CD4-positive, alpha-beta T cell (primary cell): Measurements from ENCODE around the gene ADGRE1. TPM values are rescaled to one million over a fixed set of nuclear protein-coding genes. Genes with fewer than 3 reads are reported as not detected.

Experiments used
- ATAC-seq: fragments of 200-7000 bp; cut with Tn5 transposase; one replicate; pipeline ENCODE4 v1.10.0; 2022; ENCODE audit warnings: mild to moderate bottlenecking; ENCODE audit not compliant: poor library complexity
- CTCF ChIA-PET: fragments of 350-600 bp; sonication (Branson Sonifier 250); formaldehyde crosslinking; loops from one replicate; lab custom pipeline; 2021; ENCODE audit warnings: antibody characterized with exemption, inconsistent platforms; lab: Charles Lee
- POLR2A ChIA-PET: fragments of 350-600 bp; sonication (Branson Sonifier 250); formaldehyde crosslinking; loops from one replicate; lab custom pipeline; 2021; ENCODE audit warnings: antibody characterized with exemption, inconsistent platforms; lab: Charles Lee
- DNase-seq, 14 experiments: peaks; one replicate each; pipeline ENCODE4 v3.0.0-alpha.2; 2013 to 2020; ENCODE audit warnings: mixed read lengths in 2 of 14
- H3K27ac ChIP-seq, 2 donors: one replicate each; pipeline versions ENCODE4 v1.5.1 to v1.7.0; 2013; ENCODE audit warnings: low read length in 2 of 2, low read depth in 1 of 2, mild to moderate bottlenecking in 1 of 2
- H3K27me3 ChIP-seq, 2 experiments: 1 replicate in 1 of 2; 2 replicates in 1 of 2; pipeline versions ENCODE4 v1.6.1 to v1.7.0; 2013; ENCODE audit warnings: low read length in 2 of 2, control low read depth in 1 of 2, mild to moderate bottlenecking in 1 of 2, moderate library complexity in 1 of 2; ENCODE audit not compliant: insufficient read depth in 2 of 2, control insufficient read depth in 1 of 2
- H3K36me3 ChIP-seq: one replicate; pipeline ENCODE4 v1.6.1; 2013; ENCODE audit warnings: low read length, control low read depth; ENCODE audit not compliant: insufficient read depth
- H3K4me1 ChIP-seq: one replicate; pipeline ENCODE4 v1.6.1; 2013; ENCODE audit warnings: low read length, control low read depth; ENCODE audit not compliant: insufficient read depth
- H3K4me3 ChIP-seq: one replicate; pipeline ENCODE4 v1.5.1; 2013; ENCODE audit warnings: mild to moderate bottlenecking, low read length, moderate library complexity
- H3K9me3 ChIP-seq, 2 experiments: 1 replicate in 1 of 2; 2 replicates in 1 of 2; pipeline versions ENCODE4 v1.6.1 to v1.7.0; 2013; ENCODE audit warnings: low read length in 2 of 2, mild to moderate bottlenecking in 2 of 2, control low read depth in 1 of 2, moderate library complexity in 1 of 2; ENCODE audit not compliant: control insufficient read depth in 1 of 2, insufficient read depth in 1 of 2
- H3K27ac Mint-ChIP-seq: one replicate; pipeline ENCODE4 v1.8.0; 2020; ENCODE audit warnings: mixed read lengths
- H3K27me3 Mint-ChIP-seq: one replicate; pipeline ENCODE4 v1.8.0; 2021; ENCODE audit warnings: mixed read lengths
- H3K36me3 Mint-ChIP-seq: one replicate; pipeline ENCODE4 v1.8.0; 2021; ENCODE audit warnings: low read depth, mixed read lengths
- H3K4me1 Mint-ChIP-seq: one replicate; pipeline ENCODE4 v1.8.0; 2021; ENCODE audit warnings: low read depth, mixed read lengths
- H3K4me3 Mint-ChIP-seq: one replicate; pipeline ENCODE4 v1.8.0; 2020; ENCODE audit warnings: mild to moderate bottlenecking, mixed read lengths
- H3K9me3 Mint-ChIP-seq: one replicate; pipeline ENCODE4 v1.8.0; 2020; ENCODE audit warnings: mixed read lengths
- intact Hi-C, 2 experiments: fragments of 100-400 bp; cut with DNase I in 1 of 2; cut with micrococcal nuclease in 1 of 2; formaldehyde crosslinking; loops; one replicate each; pipeline versions ENCODE4 v1.15.1 to v1.9.0; 2023 to 2025; cut with DNase I, micrococcal nuclease
- total RNA-seq, 174 experiments: library from RNA in 2 of 174; stranded (reverse) in 2 of 174; gene quantifications; one replicate each; pipeline ENCODE4 v1.2.3 and lab custom pipeline; 2021 to 2026
- TF ChIP-seq, protein P1 (sequence below): fragments of 200-600 bp; IDR thresholded peaks from one replicate; pipeline ENCODE4 v1.8.0; 2022; ENCODE audit warnings: antibody characterized with exemption, mild to moderate bottlenecking

Gene ADGRE1
- total RNA-seq, 2 experiments from 2014 or later = 5.4 to 6.0 TPM

DNA sequence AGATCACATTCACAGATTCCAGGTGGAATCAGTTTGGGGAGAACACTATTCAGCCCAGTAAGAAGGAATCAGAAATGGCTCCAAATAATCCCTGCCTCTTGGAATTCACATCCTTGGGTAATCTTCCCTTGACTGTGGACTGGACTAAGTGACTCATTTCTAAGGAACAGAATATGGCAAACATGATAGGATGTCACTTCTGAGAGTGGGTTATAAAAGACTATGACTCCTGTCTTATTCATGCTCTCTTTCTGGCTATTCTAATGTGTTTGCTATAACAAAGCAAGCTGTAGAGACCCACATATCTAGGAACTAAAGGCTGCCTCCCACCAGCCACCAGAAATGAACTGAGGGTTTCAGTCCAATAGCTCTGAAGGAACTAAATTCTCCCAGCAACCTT is 96.1 kb downstream of the ADGRE1 start:
- intact Hi-C loops = no loop called here
- CTCF ChIA-PET = no interaction called here
- H3K4me1 Mint-ChIP-seq = no peaks in the 10 kb centered on the region
- no peak for ATAC-seq
- Histone ChIP-seq H3K9me3 (peaks cover 26 to 28% of the 10 kb centered on the region in 2 experiments), H3K4me3 (no peak overlapping the region), H3K36me3 (peaks cover 32% of the 10 kb centered on the region), H3K4me1 (no peaks in the 10 kb centered on the region), H3K27me3 (no peaks in the 10 kb centered on the region), H3K27ac (no peak overlapping the region)
- no peaks in the 10 kb centered on the region for H3K27me3 Mint-ChIP-seq
- no peak overlapping the region for H3K4me3 Mint-ChIP-seq
- no peak for DNase-seq
- TF ChIP-seq, protein P1, sequence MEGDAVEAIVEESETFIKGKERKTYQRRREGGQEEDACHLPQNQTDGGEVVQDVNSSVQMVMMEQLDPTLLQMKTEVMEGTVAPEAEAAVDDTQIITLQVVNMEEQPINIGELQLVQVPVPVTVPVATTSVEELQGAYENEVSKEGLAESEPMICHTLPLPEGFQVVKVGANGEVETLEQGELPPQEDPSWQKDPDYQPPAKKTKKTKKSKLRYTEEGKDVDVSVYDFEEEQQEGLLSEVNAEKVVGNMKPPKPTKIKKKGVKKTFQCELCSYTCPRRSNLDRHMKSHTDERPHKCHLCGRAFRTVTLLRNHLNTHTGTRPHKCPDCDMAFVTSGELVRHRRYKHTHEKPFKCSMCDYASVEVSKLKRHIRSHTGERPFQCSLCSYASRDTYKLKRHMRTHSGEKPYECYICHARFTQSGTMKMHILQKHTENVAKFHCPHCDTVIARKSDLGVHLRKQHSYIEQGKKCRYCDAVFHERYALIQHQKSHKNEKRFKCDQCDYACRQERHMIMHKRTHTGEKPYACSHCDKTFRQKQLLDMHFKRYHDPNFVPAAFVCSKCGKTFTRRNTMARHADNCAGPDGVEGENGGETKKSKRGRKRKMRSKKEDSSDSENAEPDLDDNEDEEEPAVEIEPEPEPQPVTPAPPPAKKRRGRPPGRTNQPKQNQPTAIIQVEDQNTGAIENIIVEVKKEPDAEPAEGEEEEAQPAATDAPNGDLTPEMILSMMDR = no peak
- peaks cover 80% of the 10 kb centered on the region for H3K36me3 Mint-ChIP-seq
- H3K27ac Mint-ChIP-seq = no peak overlapping the region
- POLR2A ChIA-PET = no interaction called here
- peaks cover 11% of the 10 kb centered on the region for H3K9me3 Mint-ChIP-seq

- Mint-ChIP-seq H3K9me3 (peaks cover 11% of the 10 kb centered on the region), H3K36me3 (peaks cover 64% of the 10 kb centered on the region), H3K4me3 (no peak overlapping the region), H3K27ac (no peak overlapping the region), H3K4me1 (no peaks in the 10 kb centered on the region), H3K27me3 (no peaks in the 10 kb centered on the region)
- POLR2A ChIA-PET = no interaction called here
- DNase-seq (no peak), ATAC-seq (no peak)
- CTCF ChIA-PET = no interaction called here
- Histone ChIP-seq H3K36me3 (peaks cover 29% of the 10 kb centered on the region), H3K4me3 (no peak overlapping the region), H3K4me1 (no peaks in the 10 kb centered on the region), H3K27ac (no peak overlapping the region), H3K27me3 (no peaks in the 10 kb centered on the region), H3K9me3 (peaks cover 19 to 26% of the 10 kb centered on the region in 2 experiments)
- intact Hi-C loops = no loop called here
- TF ChIP-seq, protein P1 = no peak
These were observed 100.5 kb downstream of the ADGRE1 start for GRCh38 chr19:6987850-6988249.

DNA sequence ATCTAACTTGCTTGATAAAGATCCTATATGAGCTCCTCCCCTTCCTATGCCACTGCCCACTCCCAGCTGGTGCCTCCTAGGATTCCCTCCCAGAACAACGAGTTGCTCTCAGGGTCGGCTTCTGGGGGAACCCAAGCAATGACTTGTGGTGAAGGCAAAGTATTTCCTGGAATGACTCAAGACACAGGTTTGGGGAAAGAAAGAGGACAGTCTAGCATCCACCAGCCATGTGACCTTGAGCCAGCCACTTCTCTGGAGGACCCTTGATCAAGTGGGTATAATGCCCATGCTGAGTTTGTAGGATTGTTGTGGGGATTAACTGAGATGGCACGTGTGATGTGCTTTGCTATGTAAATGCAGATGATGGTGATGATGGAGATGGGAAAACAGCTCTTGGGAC is 100.9 kb downstream of the ADGRE1 start:
- peaks cover 9% of the 10 kb centered on the region for H3K9me3 Mint-ChIP-seq

More for the DNA sequence above, 100.9 kb downstream of the ADGRE1 start:
- Histone ChIP-seq H3K4me1 (no peaks in the 10 kb centered on the region), H3K27ac (no peak overlapping the region), H3K9me3 (peaks cover 19 to 26% of the 10 kb centered on the region in 2 experiments), H3K36me3 (peaks cover 25% of the 10 kb centered on the region), H3K27me3 (no peaks in the 10 kb centered on the region), H3K4me3 (no peak overlapping the region)
- ATAC-seq = no peak
- Mint-ChIP-seq H3K27me3 (no peaks in the 10 kb centered on the region), H3K4me1 (peaks cover under 1% of the 10 kb centered on the region), H3K27ac (no peak overlapping the region), H3K36me3 (peaks cover 60% of the 10 kb centered on the region), H3K4me3 (no peak overlapping the region)
- no peak for DNase-seq
- intact Hi-C loops = no loop called here
- POLR2A ChIA-PET = no interaction called here
- CTCF ChIA-PET = no interaction called here
- TF ChIP-seq, protein P1 = no peak

Other genes with a start within 250 kb of the ADGRE1 start
- 1 to 10 TPM; 2.5 to 2.6 TPM for gene TNFSF14, start 217.4 kb upstream of the ADGRE1 start, total RNA-seq
- under 1 TPM in 1 of 2 experiments, not detected in 1; 0.55 TPM for gene C3, start 166.9 kb upstream of the ADGRE1 start, total RNA-seq
- gene GPR108, start 150.0 kb upstream of the ADGRE1 start, total RNA-seq = 10 to 100 TPM; 34.5 to 36.6 TPM
- 1 to 10 TPM; 1.6 to 1.9 TPM for gene TRIP10, start 147.9 kb upstream of the ADGRE1 start, total RNA-seq
- gene SH2D3A, start 120.1 kb upstream of the ADGRE1 start, total RNA-seq = 10 to 100 TPM; 39.2 to 41.3 TPM
- gene VAV1, start 114.9 kb upstream of the ADGRE1 start, total RNA-seq = 10 to 100 TPM; 70.0 to 70.1 TPM
- not detected for gene MBD3L2B, start 133.9 kb downstream of the ADGRE1 start, total RNA-seq
- not detected for gene MBD3L5, start 143.0 kb downstream of the ADGRE1 start, total RNA-seq
- gene MBD3L4, start 152.6 kb downstream of the ADGRE1 start, total RNA-seq = not detected
- gene MBD3L2, start 161.7 kb downstream of the ADGRE1 start, total RNA-seq = not detected
- not detected for gene MBD3L3, start 171.1 kb downstream of the ADGRE1 start, total RNA-seq
- 10 to 100 TPM; 15.8 to 17.4 TPM for gene ZNF557, start 182.1 kb downstream of the ADGRE1 start, total RNA-seq